Esophagus muscularis mucosa (tissue), 4 donors: Measurements from ENCODE around the gene NEK11. TPM values are rescaled to one million over a fixed set of nuclear protein-coding genes. Genes with fewer than 3 reads are reported as not detected.

Experiments
- DNase-seq: peaks from one replicate; pipeline ENCODE4 v3.0.0-alpha.2; 2017; ENCODE audit errors: extremely low spot score
- H3K27ac ChIP-seq, 4 donors: fragments of 200-600 bp; sonication (generic); replicated peaks in 1 of 4; 1 replicate in 3 of 4; 2 replicates in 1 of 4; pipeline ENCODE4 v1.5.1; 2016 to 2019; ENCODE audit warnings: mild to moderate bottlenecking in 1 of 4
- H3K27me3 ChIP-seq, 4 donors: fragments of 200-600 bp; sonication (generic); one replicate each; pipeline versions ENCODE4 v1.5.1 to v1.6.0; 2016 to 2019
- H3K36me3 ChIP-seq, 4 donors: fragments of 200-600 bp; sonication (generic); one replicate each; pipeline ENCODE4 v1.5.1; 2016 to 2019
- H3K4me1 ChIP-seq, 4 donors: fragments of 200-600 bp; sonication (generic); one replicate each; pipeline ENCODE4 v1.5.1; 2016 to 2019
- H3K4me3 ChIP-seq, 4 donors: fragments of 200-600 bp; sonication (generic); 1 replicate in 2 of 4; 2 replicates in 2 of 4; pipeline ENCODE4 v1.5.1; 2016 to 2019; ENCODE audit warnings: mild to moderate bottlenecking in 4 of 4, moderate library complexity in 1 of 4
- H3K9me3 ChIP-seq, 4 donors: fragments of 200-600 bp; sonication (generic); 1 replicate in 3 of 4; 2 replicates in 1 of 4; pipeline ENCODE4 v1.5.1; 2016 to 2019
- EP300 ChIP-seq: sonication (generic); formaldehyde crosslinking; IDR thresholded peaks from one replicate; pipeline ENCODE4 v1.6.1; 2017; ENCODE audit warnings: antibody characterized with exemption
- POLR2A ChIP-seq: fragments of 450-650 bp; IDR thresholded peaks from one replicate; pipeline ENCODE4 v1.6.1; 2017; ENCODE audit warnings: antibody characterized with exemption, moderate library complexity, mild to moderate bottlenecking, low read depth
- POLR2AphosphoS5 ChIP-seq, 2 donors: sonication (generic); formaldehyde crosslinking; IDR thresholded peaks; one replicate each; pipeline ENCODE4 v1.6.1; 2017; ENCODE audit warnings: antibody characterized with exemption in 2 of 2
- WGBS: methylation state at CpG from one replicate; pipeline ENCODE4 v1.1.5; 2018; 5-methylcytosine and 5-hydroxymethylcytosine counted together
- intact Hi-C: fragments of 100-400 bp; cut with DNase I; formaldehyde crosslinking; loops from one replicate; pipeline ENCODE4 v1.15.1; 2023
- total RNA-seq, 4 donors: library from RNA; depleted of rRNA; stranded (reverse); fragments of >200 nt; gene quantifications; one replicate each; pipeline versions ENCODE4 v1.1.0 to v1.2.1, GENCODE V29; 2016
- TF ChIP-seq, protein P1 (sequence below), 3 experiments: fragments of 200-600 bp in 2 of 3; fragments of 450-650 bp in 1 of 3; sonication (generic) in 2 of 3; IDR thresholded peaks; one replicate each; pipeline ENCODE4 v1.5.1; 2017 to 2019; ENCODE audit warnings: antibody characterized with exemption in 3 of 3, mild to moderate bottlenecking in 2 of 3, moderate library complexity in 1 of 3

NEK11 gene
- total RNA-seq, 4 donors from 2014 or later, result 5.4 to 12.0 (median 6.8) TPM

DNA sequence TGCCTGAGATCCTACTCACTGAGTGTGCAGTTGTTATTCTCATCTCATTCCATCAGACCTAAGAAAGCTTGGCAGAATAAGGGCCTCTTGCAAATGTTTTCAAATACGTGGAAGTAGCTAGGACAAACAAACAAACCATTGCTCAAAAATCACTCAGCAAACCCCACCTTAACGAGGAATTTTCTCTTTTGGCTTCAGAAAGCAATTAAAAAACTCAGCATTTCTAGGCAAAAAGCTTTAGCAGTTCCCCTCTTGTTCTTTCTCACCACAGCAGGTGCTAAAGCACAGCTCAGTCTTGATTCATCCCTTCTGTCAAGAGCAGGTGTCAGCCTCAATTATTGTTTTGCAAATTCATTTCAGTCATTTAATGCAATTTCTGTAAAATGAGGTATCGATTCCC, 296.3 kb downstream of the NEK11 start:
- H3K27ac ChIP-seq, result no peak overlapping the region
- intact Hi-C loops, result no loop called here
- TF ChIP-seq POLR2AphosphoS5 (IDR thresholded peaks at IDR 0.05) (no peak), POLR2A (no peak)
- TF ChIP-seq, protein P1, sequence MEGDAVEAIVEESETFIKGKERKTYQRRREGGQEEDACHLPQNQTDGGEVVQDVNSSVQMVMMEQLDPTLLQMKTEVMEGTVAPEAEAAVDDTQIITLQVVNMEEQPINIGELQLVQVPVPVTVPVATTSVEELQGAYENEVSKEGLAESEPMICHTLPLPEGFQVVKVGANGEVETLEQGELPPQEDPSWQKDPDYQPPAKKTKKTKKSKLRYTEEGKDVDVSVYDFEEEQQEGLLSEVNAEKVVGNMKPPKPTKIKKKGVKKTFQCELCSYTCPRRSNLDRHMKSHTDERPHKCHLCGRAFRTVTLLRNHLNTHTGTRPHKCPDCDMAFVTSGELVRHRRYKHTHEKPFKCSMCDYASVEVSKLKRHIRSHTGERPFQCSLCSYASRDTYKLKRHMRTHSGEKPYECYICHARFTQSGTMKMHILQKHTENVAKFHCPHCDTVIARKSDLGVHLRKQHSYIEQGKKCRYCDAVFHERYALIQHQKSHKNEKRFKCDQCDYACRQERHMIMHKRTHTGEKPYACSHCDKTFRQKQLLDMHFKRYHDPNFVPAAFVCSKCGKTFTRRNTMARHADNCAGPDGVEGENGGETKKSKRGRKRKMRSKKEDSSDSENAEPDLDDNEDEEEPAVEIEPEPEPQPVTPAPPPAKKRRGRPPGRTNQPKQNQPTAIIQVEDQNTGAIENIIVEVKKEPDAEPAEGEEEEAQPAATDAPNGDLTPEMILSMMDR (IDR thresholded peaks at IDR 0.05), result no peak

DNA sequence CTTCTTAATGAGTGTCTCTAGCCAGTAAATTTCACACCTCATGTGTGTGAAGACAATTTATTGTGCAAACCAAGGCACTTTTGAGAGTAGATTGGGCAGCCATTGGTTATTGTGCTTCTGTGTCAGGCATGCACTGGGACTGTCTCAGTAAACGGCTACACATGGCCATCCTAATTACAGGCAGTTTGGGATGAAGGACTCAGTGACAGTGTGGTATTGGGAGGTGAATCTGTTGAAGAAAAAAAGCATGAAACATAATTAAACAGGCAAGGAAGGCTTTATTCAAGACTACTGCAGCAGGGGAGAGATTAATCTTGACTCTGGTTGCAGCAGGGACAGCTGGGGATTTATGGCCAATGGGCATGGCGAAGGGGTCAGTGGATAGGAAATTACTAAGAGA, 297.1 kb downstream of the NEK11 start:
- no peaks in the 10 kb centered on the region for H3K4me1 ChIP-seq
- H3K27ac ChIP-seq, result no peak overlapping the region
- no peaks in the 10 kb centered on the region for H3K27me3 ChIP-seq
- whole genome bisulfite sequencing, result 96% methylated on average over 2 of the region's 2 CpGs
- H3K4me3 ChIP-seq, result no peak overlapping the region
- H3K9me3 ChIP-seq, result no peaks in the 10 kb centered on the region
- no peaks in the 10 kb centered on the region for H3K36me3 ChIP-seq
- intact Hi-C loops, result no loop called here
- no peak for DNase-seq
- TF ChIP-seq POLR2AphosphoS5 (IDR thresholded peaks at IDR 0.05), result no peak
- TF ChIP-seq, protein P1 (IDR thresholded peaks at IDR 0.05), result no peak
- no peak for TF ChIP-seq POLR2A
- TF ChIP-seq EP300, result no peak

More for the DNA sequence above, 296.3 kb downstream of the NEK11 start:
- no peak for DNase-seq
- H3K4me1 ChIP-seq, result no peaks in the 10 kb centered on the region
- 73% methylated on average over 3 of the region's 3 CpGs for WGBS
- no peaks in the 10 kb centered on the region for H3K27me3 ChIP-seq
- H3K4me3 ChIP-seq, result no peak overlapping the region
- no peaks in the 10 kb centered on the region for H3K36me3 ChIP-seq
- no peaks in the 10 kb centered on the region for H3K9me3 ChIP-seq

DNA sequence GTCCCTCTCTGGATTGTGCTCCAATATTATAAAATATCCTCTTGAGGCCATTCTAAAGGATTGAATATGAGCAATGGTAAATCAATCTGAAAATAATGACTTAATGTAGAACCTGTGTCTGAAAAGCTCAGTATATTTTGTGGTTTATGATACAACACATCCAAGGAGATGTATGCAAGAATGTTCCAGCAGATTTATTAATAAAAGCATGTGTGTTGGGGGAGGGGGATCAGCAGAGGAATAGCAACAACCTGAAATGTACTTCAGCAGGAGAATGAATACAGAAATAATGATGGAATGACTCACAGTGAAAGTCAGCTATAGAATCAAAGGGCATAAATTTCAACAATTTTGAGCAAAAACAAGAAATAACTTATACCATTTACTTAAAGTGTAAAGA, 298.2 kb downstream of the NEK11 start:
- H3K4me1 ChIP-seq, result no peaks in the 10 kb centered on the region
- intact Hi-C loops, result no loop called here
- no peak overlapping the region for H3K27ac ChIP-seq
- no peak overlapping the region for H3K4me3 ChIP-seq
- no peak for TF ChIP-seq EP300
- TF ChIP-seq, protein P1 (IDR thresholded peaks at IDR 0.05), result no peak
- no peak for TF ChIP-seq POLR2A
- no peak for TF ChIP-seq POLR2AphosphoS5 (IDR thresholded peaks at IDR 0.05)
- no peak for DNase-seq
- no peaks in the 10 kb centered on the region for H3K9me3 ChIP-seq
- H3K36me3 ChIP-seq, result no peaks in the 10 kb centered on the region
- no peaks in the 10 kb centered on the region for H3K27me3 ChIP-seq

DNA sequence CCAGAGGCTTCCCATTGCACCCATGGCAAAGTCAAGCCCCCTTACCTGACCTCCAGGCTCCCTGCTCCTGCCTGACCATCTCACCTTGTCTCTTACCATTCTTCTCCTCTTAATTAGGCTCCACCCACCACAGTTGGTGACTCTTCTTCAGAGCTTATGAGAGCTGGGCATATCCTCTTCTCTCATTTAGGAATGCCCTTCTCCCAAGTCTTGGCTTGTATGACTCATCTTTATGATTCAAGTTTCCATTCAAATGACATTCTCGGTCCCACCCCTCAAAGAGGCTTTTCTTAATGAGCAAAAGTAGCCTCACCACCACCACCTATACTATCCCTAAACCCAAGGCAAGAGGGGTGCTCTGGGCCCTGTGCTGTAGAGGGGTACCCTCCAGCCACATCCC, 299.6 kb downstream of the NEK11 start:
- no peak for DNase-seq
- Histone ChIP-seq H3K27me3 (no peaks in the 10 kb centered on the region), H3K4me1 (no peaks in the 10 kb centered on the region), H3K9me3 (no peaks in the 10 kb centered on the region), H3K27ac (no peak overlapping the region), H3K4me3 (no peak overlapping the region), H3K36me3 (no peaks in the 10 kb centered on the region)
- intact Hi-C loops, result no loop called here
- WGBS, result 100% methylated on average over 1 of the region's 1 CpG
- no peak for TF ChIP-seq POLR2A
- no peak for TF ChIP-seq EP300
- TF ChIP-seq POLR2AphosphoS5 (IDR thresholded peaks at IDR 0.05), result no peak
- TF ChIP-seq, protein P1 (IDR thresholded peaks at IDR 0.05), result no peak

DNA sequence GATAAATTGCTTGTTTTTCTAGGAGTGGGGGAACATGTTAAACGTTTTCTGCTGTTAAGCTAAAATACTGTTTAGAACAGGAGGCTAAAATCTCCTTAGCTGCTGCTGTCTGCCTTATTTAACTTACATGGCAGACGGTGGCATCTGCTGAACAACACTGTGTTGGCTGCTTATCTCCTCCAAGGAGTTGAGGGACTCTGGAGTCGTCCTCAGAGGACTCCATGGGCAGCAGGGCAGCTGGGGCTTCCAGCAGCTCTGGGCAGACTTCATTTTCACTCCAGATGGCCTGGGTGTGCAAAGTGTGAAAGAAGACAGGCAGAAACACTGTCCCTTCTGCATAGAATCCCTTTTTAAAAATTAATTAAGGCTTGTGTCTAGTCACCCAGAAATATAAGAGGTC, 302.0 kb downstream of the NEK11 start:
- 45% methylated on average over 3 of the region's 3 CpGs for WGBS
- Histone ChIP-seq H3K9me3 (no peaks in the 10 kb centered on the region), H3K36me3 (no peaks in the 10 kb centered on the region), H3K4me3 (no peak overlapping the region), H3K27me3 (no peaks in the 10 kb centered on the region), H3K4me1 (no peaks in the 10 kb centered on the region), H3K27ac (no peak overlapping the region)
- no peak for TF ChIP-seq POLR2A
- TF ChIP-seq, protein P1 (IDR thresholded peaks at IDR 0.05), result no peak
- TF ChIP-seq EP300, result no peak
- no peak for TF ChIP-seq POLR2AphosphoS5 (IDR thresholded peaks at IDR 0.05)
- DNase-seq, result no peak
- intact Hi-C loops, result no loop called here
